HG02938 (cell line): ENCODE data around the gene MED15.

Source experiments
- ATAC-seq: cut with Tn5 transposase; IDR thresholded peaks from one replicate; pipeline ENCODE4 v1.9.1; 2021; ENCODE audit warnings: mild to moderate bottlenecking, moderate library complexity; ENCODE audit not compliant: unreplicated experiment

The MED15 gene

DNA sequence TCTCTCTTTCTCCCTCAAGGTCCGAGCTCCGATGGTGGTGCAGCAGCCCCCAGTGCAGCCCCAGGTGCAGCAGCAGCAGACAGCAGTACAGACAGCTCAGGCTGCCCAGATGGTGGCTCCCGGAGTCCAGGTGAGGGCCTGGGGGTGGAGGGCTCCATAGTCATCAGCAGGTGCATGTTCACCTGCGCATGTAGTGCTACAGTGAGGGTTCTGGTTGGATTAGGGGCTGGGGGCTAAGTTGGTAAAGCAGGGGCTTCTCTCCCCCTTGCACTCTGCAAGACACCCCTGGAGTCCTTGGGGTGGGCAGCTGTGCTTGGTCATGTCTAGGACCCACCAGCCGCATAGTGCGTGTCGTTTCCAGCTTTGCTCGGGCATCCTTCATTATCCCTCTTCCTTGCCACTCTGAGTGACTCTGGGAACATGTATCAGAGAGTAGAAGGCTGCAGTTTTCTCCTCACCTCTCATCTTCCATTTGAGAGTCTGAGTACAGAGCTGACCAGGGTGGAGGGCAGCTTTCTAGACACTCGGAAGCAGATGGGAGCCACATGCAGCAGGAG lies 61.2 kb downstream of the MED15 start:
- ATAC-seq, result no peak

DNA sequence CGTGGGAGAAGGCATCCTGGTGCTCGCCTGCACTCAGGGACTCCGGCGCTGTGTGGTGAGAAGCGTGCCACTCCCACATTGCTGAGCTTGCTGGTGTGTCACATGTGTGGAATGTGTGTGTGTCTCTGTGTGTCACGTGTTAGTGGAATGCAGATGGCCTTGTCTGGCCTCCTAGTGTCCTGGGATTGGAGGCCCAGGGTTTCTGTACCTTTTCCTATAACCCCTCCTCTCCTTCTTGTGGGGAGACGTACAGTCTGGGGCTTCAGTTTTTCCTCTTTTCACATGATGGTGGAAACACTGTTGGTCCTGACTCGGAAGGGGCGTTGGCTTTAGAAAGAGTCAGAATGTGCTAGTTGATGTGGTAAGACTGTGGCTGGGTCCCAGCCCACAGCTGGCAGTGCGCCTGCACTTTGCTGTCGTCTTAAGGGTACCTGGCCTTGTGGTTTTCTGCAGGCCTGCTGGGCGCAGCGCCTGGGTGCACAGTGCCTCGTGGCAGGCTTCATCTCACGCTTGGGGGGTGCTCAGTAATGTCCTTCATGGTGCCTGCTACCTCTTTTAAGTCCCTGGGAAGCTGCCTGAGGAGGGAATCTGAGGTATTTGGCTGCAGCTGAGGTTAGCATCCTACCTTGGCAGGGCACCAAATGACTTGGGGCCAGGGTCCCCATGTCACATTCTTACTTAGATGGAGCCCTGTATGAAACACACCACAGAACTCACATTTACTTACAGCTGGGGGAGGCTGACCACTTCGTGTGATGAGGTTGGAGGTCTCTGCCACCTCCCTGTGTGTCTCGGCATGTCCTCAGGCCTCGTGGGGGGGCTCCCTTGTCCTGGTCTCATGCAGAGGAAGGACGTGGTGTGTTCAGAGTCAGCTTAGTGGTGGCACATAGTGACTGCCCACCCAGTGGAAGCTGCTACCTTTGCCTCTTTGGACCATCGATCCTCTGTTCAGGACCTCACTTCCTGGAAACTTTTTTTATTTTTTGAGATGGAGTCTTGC lies 61.9 kb downstream of the MED15 start:
- no peak for ATAC-seq

DNA sequence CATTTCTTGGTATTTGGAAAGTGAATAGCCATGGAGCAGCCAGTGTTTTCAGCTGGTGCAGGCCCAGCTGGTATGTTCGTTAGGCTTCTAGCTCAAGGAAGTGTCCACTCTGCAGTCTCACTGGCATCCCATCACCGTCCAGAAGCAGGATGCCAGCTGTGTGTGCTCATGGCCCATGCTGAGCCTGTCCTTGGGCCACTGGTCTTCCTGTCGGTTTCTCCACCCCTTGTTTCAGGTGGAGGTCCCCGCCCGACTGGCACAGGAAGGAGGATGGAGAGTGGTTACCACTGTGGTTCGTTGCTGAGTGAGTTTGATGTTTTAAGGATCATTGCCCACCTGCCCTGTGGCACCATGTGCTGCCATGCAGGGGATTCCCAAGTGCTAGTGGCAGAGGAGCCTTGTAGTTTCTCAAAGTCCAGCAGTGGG lies 63.7 kb downstream of the MED15 start:
- ATAC-seq, result no peak

DNA sequence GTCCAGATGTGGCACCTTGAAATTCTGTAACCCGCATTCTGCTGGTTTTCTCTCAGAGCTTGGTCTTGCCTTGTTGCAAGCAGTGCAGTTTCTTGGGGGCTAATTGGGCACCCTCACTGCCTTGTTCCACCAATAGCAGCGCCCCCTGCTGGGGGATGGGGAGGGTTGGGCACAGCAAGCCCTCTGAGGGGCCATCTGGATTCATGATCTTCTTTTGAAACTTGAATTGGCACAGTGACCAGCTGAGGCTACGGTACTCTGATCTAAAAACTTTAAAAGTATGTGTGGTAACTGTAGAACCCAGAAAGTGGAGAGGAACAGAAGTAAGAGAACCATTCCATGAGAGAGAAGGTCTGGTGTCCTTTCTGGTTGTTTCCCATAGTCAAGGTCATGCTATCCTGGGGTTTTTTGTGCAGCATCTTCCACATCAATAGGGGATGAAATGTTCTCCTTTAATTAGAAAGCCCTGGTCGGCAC lies 64.2 kb downstream of the MED15 start:
- ATAC-seq, result no peak

DNA sequence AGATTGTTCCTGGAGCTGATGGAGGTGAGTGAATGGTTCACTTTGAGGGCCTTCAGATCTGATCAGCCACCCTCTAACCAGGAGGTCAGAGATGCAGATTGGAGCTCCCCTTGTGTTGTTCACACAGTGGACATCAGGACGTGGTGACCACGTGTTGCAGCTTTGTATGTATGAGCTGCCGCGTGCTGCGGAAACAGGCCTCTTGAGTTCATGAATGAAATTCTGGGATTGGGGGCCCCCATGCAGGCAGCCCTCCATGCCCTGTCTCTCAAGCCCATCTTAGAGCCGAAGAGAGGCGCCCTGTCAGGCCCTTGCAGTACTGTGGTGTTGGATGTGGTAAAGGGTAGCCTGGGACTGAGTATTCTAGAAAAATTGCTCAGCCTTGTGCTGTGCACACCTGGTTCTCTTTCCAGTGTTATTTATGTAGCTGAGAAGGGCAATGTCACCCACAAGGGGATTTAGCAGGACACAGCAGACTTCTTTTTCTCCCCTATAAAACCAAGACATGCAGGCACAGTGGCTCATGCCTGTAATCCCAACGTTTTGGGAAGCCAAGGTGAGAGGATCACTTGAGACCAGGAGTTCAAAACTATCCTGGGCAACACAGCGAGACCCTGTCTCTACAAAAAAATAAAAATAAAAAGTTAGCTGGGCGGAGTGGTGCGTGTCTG lies 64.9 kb downstream of the MED15 start:
- ATAC-seq, result no peak

DNA sequence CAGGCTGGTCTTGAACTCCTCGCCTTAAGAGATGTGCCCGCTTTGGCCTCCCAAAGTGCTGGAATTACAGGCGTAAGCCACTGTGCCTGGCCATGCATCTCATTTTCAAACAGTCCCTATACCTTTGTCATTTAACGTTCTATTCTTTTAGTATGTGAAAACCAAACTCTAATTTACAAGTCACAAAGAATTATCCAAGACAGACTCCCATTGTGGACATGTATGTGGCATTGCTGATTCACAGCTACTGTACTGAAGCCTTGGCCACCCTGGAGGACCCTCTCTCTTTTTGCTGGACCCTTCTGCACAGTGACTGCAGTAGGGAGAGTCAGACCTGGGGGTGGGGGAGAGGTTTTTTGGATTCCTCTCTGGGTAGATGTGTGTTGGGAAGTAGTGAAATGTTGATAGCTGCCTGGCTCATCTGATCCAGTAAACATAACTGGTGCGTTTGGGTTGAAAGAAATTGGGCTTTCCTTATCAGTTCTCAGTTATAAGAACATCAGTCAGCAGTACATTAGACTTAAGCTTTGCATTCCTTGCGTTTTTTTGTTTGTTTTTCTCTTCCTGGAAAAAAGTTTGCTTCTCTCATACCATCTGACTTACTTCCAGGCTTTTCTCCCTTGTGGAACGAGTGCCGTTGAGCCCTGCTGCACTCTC lies 65.9 kb downstream of the MED15 start:
- ATAC-seq, result no peak

DNA sequence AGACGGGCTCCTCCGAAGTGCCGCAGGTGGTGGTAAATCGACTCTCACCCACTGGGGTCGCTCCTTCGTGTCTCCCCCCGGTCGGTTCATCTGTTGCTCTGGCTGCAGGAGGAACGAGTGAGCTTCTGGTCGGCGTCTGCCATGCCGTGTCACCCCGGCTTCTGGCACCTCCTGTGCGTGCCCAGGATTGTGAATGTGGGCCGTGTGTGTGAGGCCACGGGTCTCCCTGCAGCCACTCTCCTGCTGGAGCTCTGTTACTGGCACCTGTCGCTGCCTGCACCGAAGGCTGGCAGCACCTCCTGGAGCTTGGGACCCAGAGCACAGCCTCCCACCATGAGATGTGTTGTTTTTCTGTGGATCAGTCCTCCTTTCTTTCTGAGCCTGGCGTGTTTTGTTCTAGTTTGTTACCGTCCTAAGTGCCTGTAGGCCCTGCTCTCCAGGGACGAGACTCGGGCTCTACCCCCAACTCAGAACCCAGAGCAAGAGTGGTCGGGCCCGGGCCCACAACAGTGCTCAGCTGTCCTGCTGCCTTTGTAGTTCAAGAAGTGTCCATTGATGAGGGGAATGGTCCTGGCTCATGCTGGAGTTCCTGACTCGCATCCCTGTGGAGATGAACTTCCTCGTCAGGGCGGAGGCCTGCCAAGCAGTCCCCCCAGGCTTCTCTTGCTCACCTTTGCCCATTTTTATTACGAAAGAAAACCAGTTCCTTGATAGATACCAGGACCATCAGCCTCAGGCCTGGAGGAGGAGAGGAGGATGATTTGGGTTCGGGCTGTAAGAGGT lies 66.6 kb downstream of the MED15 start:
- no peak for ATAC-seq

DNA sequence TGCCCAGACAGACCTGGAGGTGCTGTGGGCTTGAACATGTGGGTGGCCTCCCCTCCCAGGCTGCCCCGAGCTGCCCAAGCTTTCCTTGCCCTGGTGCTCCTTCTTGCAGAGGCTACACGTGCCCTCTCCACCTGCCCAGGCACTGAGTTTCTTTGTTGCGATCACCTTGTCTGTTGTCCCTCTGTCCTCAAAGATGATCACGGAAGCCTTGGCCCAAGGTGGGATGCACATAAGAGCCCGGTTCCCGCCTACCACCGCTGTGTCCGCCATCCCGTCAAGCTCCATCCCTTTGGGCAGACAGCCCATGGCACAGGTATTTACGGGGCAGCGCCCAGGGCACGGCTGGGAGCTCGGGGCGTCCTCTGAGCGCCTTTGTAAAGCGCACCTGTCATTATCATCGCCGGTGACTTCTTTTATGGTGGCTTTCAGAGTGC lies 67.5 kb downstream of the MED15 start:
- no peak for ATAC-seq

DNA sequence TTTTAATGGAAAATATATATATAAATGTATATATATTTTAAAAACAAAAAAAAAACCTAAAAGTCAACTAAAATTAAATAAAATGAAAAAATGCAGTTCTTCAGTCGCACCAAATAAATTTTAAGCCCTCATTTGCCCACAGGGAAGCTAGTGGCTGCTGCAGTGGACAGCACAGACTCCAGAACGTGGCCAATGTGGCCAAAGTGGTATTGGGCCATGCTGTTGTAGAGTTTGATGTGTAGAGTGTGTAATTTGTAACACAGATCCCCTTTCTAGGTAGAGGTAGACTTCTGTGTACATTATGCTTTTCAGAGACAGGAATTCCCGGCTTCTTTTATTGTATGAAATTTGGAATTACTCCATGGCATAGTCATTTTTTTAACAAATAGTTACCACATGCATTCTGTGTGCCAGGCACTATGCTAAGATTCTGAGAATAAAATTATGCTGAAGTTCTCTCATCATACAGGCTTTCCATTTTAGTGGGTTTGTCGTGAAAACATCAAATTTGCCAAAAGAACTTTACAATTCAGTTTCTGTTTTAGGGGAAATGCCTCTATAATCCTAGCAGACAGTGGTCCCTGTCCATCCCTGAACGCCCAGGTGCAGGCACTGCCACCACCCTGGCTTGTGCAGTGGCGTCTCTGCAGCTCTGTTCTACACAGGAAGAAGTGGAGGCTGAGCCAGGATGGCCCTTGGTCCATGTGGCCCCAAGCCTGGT lies 68.5 kb downstream of the MED15 start:
- no peak for ATAC-seq

DNA sequence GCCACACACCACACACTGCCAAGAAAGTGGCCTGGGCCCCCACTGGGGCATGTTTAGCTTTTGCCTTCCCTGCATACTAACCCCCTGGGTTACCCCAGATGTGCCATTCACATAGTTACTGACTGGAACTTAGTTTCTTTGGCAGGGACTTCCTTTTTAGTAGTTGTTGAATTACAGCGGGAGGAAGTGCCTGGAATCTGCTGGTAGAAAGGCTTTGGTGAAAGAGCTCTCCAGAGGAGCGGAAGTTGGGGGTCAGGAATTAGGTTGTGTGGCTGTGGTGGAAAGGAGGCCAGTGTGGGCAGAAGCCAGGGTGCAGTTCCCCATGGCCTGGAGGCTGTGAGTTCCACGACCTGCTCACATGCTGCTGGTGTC lies 69.0 kb downstream of the MED15 start:
- no peak for ATAC-seq

DNA sequence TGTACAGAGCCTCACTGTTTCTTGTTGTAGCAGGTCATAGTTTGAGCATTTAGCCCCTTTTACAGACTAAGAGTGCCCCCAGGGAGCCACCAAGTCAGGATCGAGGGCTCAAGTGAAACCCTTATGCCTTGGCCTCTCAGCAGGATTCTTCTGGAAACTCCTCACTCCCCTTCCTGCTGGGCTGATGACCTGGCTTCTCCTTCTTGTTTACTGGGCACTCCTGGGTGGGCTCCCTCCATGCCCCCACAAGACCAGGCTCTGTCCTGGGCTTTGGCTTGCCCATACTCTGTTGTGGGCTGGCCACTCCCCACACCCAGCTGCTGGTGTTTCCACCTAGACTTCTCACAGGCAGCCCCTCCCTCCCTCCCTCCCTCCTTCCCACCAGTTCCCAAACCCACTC lies 69.6 kb downstream of the MED15 start:
- no peak for ATAC-seq

DNA sequence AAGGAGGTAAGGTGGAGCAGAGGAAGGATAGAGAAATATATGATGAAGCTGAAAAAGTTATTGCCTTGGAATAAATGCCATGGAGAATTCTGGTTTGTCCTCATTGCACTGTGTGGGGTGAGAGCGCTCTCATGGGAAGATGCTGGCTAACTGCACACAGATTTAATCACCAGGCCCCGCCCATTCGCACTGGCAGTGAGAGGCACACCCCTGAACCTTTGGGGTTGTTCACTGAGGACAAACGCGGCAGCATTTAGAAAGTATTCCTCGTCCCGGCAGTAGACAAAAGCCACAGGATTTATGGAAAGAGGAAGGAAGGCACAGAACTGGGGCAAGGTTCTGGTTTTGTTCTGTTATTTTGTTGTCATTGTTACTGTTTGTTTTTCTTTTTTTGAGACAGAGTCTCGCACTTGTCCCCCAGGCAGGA lies 70.2 kb downstream of the MED15 start:
- no peak for ATAC-seq

DNA sequence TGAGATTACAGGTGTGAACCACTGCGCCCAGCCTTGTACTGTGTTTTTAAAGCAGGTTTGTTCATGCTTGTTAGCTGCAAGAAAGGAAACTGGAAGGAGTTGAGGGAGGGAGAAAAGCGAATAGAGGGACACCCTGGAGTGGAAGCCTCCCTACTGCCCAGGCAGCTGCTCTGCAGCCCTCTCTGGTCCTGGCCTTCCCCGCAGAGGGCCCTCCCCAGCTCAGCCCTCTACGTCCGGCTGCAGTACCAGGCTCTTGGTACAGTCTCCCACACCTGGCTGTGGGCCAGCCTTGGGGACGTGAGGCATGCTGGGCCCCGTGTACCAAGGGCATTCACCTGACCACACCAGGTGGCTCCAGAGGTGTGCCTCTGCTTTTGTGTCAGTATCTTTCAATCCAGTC lies 70.8 kb downstream of the MED15 start:
- no peak for ATAC-seq

DNA sequence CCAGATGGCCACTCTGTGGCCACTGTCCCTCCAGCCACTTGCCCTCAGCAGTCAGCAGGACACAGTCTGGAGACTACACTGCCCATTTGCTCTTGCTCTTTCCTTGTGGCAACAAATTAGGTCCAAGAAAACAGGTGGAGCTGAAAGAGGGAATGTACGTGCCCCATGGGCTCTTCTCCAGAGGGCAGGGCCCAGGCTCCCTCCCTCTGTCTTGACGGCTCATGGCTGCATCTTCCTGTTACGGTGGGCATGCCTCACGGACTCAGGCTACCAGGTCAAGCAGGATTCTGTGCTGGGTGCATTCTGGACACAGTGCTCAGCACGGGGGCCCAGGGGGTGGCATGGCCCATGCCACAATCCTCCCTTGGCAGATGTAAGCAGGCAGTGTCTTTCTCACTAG lies 71.3 kb downstream of the MED15 start:
- no peak for ATAC-seq

DNA sequence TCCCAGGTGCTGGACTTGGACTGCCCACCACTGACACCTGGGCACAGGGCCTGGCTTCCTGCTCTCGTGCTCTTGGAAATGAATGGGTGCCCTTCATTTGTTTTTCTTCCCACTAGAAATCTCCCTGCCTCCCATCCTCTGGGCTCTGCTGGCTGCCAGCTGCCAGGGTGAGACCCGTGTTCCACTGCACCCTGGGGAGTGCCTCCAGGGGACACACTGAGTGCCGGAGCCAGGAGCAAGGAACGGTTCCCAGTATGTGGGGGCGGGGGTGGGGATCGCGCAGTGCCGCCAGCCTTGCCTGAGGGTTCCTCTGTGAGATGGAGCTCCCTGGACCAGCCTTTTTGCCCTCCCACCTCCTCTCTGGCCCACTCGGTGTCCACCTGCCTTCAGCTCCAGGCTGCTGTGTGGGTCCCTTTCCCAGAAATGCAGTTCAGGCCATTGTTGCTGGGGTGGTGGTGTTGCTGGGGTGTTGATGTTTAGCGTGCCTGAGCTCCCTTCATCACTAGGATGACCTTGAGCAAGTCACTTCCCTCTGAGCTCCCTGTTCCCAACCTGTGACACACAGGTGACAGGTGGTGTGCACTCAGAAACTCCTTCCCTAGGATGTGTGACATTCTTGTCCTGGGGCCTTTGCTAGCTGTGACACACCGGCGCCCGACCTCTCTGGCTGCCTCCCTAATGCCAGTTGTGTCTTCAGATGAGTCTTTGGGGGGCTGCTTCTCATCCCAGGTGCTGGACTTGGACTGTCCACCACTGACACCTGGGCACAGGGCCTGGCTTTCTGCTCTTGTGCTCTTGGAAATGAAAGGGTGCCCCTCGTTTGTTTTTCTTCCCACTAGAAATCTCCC lies 72.1 kb downstream of the MED15 start:
- no peak for ATAC-seq

DNA sequence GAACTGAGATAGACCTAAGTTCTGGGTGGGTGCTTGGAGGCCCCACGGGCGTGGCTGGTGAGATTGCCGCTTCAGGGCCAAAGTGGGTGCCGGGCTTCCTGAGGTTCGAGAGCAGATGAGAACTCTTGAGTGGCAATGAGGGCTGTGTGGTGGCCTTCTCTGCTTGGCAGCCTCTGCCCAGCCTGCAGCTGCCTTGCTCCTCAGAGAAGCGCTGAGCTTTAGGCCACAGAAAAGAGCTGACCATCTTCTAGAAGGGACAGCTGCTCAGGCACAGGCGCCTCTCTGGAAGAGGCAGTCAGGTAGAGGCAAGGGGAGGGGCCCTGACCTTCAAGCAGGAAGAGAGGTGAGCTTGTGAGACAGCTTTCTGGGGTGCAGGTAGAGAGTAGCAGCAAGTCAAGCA lies 72.8 kb downstream of the MED15 start:
- no peak for ATAC-seq

DNA sequence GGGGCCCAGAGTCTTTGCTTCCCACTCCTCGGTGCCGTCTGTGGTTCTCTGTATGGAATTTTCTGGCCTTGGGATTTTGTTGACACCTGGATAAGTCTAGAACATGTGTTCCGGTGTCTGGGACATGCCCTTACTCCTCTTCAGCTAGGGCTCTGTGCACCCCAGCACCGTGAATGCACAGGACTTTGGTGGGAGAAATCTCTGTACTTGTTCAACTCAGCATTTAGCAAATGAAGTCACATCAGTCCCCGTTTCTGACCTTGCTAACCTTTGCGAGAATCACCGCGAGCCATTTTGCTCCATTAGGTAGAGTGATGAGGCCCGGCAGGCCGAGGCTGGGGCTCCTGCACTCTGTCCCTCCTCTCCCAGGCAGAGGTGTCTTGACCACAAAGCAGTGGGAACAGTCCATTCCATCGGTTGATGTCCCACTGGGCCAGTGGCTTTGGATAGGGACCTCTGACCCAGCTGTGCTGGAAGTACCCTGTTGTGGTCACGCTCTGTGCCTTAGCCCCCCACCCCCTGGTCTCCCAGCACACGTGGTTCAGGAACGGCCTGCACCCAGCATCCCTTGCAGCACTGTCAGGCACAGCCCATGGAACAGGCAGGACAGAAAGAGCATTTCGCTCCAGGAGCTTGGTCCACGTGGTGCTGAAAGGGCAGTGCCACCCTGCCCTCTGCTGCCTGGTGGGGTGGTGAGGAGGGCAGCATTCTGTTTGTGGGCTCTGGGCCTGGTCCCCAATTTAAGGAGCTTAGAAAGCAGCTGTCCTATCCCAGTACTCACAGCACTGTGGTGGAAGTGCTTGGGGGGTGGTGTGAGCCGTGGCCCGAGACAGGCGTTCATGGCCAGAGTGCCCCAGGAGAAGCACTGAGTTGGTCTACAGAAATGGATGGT lies 73.4 kb downstream of the MED15 start:
- ATAC-seq, result no peak
